Measurements from ENCODE around the gene CIC.

DNA sequence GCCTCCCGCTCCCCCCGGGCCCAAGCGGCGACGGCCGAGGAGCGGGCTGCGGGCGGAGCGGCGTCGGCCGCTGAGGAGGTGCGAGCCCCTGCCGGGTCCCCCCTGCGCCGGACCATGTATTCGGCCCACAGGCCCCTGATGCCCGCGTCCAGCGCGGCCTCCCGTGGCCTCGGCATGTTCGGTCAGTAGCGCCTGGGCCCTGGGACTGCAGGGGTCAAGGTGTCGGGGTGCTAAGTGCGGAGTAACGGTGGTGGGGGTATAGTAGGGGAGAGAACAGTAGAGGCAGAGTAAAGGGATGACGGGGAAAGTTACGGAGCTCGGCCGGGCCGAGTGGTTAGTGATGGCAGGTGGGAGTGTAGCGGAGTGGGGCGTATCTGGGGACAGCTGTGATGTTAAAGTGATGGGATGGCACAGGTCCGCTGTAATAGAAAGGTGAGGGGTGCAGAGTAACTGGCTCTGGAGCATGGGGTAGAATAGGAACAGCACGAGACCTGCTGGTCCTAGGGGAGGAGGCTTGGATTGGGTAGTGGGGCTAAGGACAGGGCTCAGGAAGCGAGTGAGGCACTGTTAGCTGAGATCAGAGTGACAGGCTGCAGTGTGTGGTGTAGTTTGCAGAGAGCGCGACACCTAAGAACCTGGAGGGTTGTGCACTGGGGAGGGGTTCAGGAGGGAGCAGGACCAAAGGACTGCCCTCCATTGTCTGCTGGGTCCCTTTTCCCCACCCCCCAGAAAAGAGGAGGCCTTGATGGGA lies 15.7 kb downstream of the CIC start:
- TF ChIP-seq POLR2AphosphoS5 (IDR thresholded peaks at IDR 0.05): no peak
- TF ChIP-seq POLR2A (IDR thresholded peaks at IDR 0.05): no peak
